ENCODE measurements around the gene OMP.
"Not testable (repeated sequence)": the region's sequence is repeated elsewhere in the genome, so short reads cannot be mapped to it uniquely, and the experiment has no call there.

The OMP gene

GRCh38 chr11:77057938-77058474, 44.6 kb upstream of the OMP start:
- TF ChIP-seq, protein P1, sequence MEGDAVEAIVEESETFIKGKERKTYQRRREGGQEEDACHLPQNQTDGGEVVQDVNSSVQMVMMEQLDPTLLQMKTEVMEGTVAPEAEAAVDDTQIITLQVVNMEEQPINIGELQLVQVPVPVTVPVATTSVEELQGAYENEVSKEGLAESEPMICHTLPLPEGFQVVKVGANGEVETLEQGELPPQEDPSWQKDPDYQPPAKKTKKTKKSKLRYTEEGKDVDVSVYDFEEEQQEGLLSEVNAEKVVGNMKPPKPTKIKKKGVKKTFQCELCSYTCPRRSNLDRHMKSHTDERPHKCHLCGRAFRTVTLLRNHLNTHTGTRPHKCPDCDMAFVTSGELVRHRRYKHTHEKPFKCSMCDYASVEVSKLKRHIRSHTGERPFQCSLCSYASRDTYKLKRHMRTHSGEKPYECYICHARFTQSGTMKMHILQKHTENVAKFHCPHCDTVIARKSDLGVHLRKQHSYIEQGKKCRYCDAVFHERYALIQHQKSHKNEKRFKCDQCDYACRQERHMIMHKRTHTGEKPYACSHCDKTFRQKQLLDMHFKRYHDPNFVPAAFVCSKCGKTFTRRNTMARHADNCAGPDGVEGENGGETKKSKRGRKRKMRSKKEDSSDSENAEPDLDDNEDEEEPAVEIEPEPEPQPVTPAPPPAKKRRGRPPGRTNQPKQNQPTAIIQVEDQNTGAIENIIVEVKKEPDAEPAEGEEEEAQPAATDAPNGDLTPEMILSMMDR (IDR thresholded peaks at IDR 0.05; ENCODE audit: low read depth, low read length) = no peak
- no peak overlapping the region for H3K4me3 ChIP-seq (ENCODE audit: low read depth, low read length)

DNA sequence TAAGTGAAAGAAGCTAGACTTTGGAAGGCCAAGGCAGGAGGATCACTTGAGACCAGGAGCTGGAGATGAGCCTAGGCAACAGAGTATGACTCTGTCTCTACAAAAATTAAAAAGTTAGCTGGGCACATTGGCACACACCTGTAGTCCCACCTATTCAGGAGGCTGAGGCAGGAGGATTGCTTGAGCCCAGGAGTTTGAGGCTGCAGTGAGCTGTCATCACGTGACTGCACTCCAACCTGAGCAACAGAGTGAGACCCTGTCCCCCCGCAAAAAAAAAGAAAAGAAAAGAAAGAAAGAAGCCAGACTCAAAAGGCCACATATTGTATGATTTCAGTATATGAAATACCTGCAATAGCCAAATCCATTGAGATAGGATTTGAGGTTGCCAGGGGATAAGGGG, 43.7 kb upstream of the OMP start:
- TF ChIP-seq, protein P1 (IDR thresholded peaks at IDR 0.05; ENCODE audit: low read depth, low read length) = no peak
- no peak overlapping the region for H3K4me3 ChIP-seq (ENCODE audit: low read depth, low read length)

DNA sequence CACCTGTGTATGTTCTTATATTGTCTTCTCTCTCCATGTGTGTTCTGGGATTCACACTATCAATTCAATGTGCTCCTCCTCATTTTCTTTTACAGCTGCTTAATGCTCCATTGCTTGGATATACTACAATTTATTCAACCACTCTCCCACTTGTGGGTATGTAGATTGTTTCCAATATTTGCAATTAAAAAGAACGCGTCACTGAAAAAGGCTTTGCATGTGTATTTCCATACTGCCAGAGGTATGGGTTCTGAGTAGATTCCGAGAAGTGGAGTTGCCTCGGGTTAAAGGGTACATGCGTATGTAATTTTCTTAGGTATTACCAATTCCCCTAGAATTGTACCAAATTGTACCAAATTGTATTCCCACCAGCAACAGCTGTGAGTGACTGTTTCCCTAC, 42.8 kb upstream of the OMP start:
- no peak overlapping the region for H3K4me3 ChIP-seq (ENCODE audit: low read depth, low read length)
- TF ChIP-seq, protein P1 (IDR thresholded peaks at IDR 0.05; ENCODE audit: low read depth, low read length) = no peak

GRCh38 chr11:77060234-77060633, 42.4 kb upstream of the OMP start:
- TF ChIP-seq, protein P1 (IDR thresholded peaks at IDR 0.05; ENCODE audit: low read depth, low read length) = no peak

DNA sequence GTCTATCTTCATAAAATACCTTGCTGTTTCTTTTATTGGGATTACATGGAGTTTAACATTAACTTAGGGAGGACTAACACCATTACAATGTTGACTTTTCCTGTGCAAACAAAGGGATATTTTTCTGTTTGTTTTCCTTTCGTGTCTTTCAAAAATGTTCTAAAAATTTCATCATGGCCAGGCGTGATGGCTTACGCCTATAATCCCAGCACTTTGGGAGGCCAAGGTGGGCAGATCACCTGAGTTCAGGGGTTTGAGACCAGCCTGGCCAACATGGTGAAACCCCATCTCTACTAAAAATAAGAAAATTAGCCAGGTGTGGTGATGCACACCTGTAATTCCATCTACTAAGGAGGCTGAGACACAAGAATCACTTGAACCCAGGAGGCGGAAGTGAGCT, 41.4 kb upstream of the OMP start:
- H3K4me3 ChIP-seq (ENCODE audit: low read depth, low read length) = not testable (repeated sequence)

More at GRCh38 chr11:77060234-77060633, 42.4 kb upstream of the OMP start:
- no peak overlapping the region for H3K4me3 ChIP-seq (ENCODE audit: low read depth, low read length)

GRCh38 chr11:77062924-77063323, 39.7 kb upstream of the OMP start:
- TF ChIP-seq, protein P1 (IDR thresholded peaks at IDR 0.05; ENCODE audit: low read depth, low read length) = no peak
- no peak overlapping the region for H3K4me3 ChIP-seq (ENCODE audit: low read depth, low read length)

- TF ChIP-seq, protein P1 (IDR thresholded peaks at IDR 0.05; ENCODE audit: low read depth, low read length) = no peak
- H3K4me3 ChIP-seq (ENCODE audit: low read depth, low read length) = no peak overlapping the region
Observed at GRCh38 chr11:77063407-77063806, 39.2 kb upstream of the OMP start.

GRCh38 chr11:77063861-77064260, 38.8 kb upstream of the OMP start:
- TF ChIP-seq, protein P1 (IDR thresholded peaks at IDR 0.05; ENCODE audit: low read depth, low read length) = no peak
- no peak overlapping the region for H3K4me3 ChIP-seq (ENCODE audit: low read depth, low read length)
